Measurements from ENCODE around the gene TYK2. TPM values are rescaled to one million over a fixed set of nuclear protein-coding genes. Genes with fewer than 3 reads are reported as not detected.

TYK2 gene
- total and polyA plus RNA-seq, 2 experiments from 2014 or later: 60.4 to 85.5 TPM

GRCh38 chr19:10332965-10333757 is 47.2 kb downstream of the TYK2 start, which contains the start of gene RAVER1:
Gene RAVER1 (minus strand): TSS chr19:10333529. CDS start chr19:10333507, 22 bp downstream.
- Histone ChIP-seq H2AFZ (peak within 1 kb of the TSS; percentile 80), H3F3A (ENCODE audit: insufficient read depth) (no peaks in the 10 kb centered on the region), H4K20me1 (ENCODE audit: insufficient read depth) (no peaks in the 10 kb centered on the region), H3K27ac (peak within 1 kb of the TSS; percentile 92), H3K4me2 (ENCODE audit: unreplicated experiment) (peak within 1 kb of the TSS; percentile 95), H3K27me3 (replicated peaks; ENCODE audit: insufficient read depth) (no peaks in the 10 kb centered on the region), H3K9me3 (ENCODE audit: low read depth) (no peaks in the 10 kb centered on the region), H3K4me1 (ENCODE audit: insufficient read depth) (peaks cover 8% of the 10 kb centered on the region), H3K36me3 (ENCODE audit: low read depth) (0 out of 2 replicates have a peak, but pooled peaks cover 1% of the 10 kb centered on the region), H3K9me2 (ENCODE audit: insufficient read depth) (no peaks in the 10 kb centered on the region), H3K79me2 (ENCODE audit: insufficient read depth) (peaks cover 50% of the 10 kb centered on the region), H3K9ac (peak within 1 kb of the TSS; percentile 90), H3K4me3 (peak within 1 kb of the TSS; percentile 90)
- 0 to 1% methylated on average over 48 to 82 of the region's 82 CpGs for WGBS, 2 experiments (ENCODE audit: low coverage in 1 of 2, low lambda C conversion rate in 2 of 2, missing lambda C conversion rate in 2 of 2)
- in situ Hi-C loops (cut with MboI): no loop called here
- no peak for TF ChIP-seq EZH2 (IDR thresholded peaks at IDR 0.05; ENCODE audit: insufficient read depth, poor library complexity, severe bottlenecking)
- TF ChIP-seq EZH2phosphoT487 (IDR thresholded peaks at IDR 0.05; ENCODE audit: insufficient read depth, low read depth): no peak
- peak; percentile 100 for DNase-seq

- H3K4me2 ChIP-seq (ENCODE audit: unreplicated experiment): peak overlapping the region; percentile 95
- H3K79me2 ChIP-seq (ENCODE audit: insufficient read depth): peaks cover 58% of the 10 kb centered on the region
- H2AFZ ChIP-seq: peak overlapping the region; percentile 66
- peak overlapping the region; percentile 92 for H3K27ac ChIP-seq
- WGBS, 2 experiments (ENCODE audit: low coverage in 1 of 2, low lambda C conversion rate in 2 of 2, missing lambda C conversion rate in 2 of 2): 25 to 28% methylated on average over 18 of the region's 18 CpGs
- TF ChIP-seq EZH2 (IDR thresholded peaks at IDR 0.05; ENCODE audit: insufficient read depth, poor library complexity, severe bottlenecking): no peak
- TF ChIP-seq EZH2phosphoT487 (IDR thresholded peaks at IDR 0.05; ENCODE audit: insufficient read depth, low read depth): no peak
- peak; percentile 17 for DNase-seq
- no peaks in the 10 kb centered on the region for H4K20me1 ChIP-seq (ENCODE audit: insufficient read depth)
- peak overlapping the region; percentile 90 for H3K9ac ChIP-seq
- in situ Hi-C loops (cut with MboI): no loop called here
- H3F3A ChIP-seq (ENCODE audit: insufficient read depth): no peaks in the 10 kb centered on the region
- H3K4me1 ChIP-seq (ENCODE audit: insufficient read depth): peaks cover 8% of the 10 kb centered on the region
- peak overlapping the region; percentile 90 for H3K4me3 ChIP-seq
- no peaks in the 10 kb centered on the region for H3K9me3 ChIP-seq (ENCODE audit: low read depth)
- H3K36me3 ChIP-seq (ENCODE audit: low read depth): 0 out of 2 replicates have a peak, but pooled peaks cover 9% of the 10 kb centered on the region
- no peaks in the 10 kb centered on the region for H3K9me2 ChIP-seq (ENCODE audit: insufficient read depth)
- H3K27me3 ChIP-seq (replicated peaks; ENCODE audit: insufficient read depth): no peaks in the 10 kb centered on the region
These were observed 48.0 kb downstream of the TYK2 start for GRCh38 chr19:10332158-10332964.

GRCh38 chr19:10329555-10329954 is 50.8 kb downstream of the TYK2 start:
- no peak overlapping the region for H3K9ac ChIP-seq
- no peak overlapping the region for H2AFZ ChIP-seq
- H3K9me3 ChIP-seq (ENCODE audit: low read depth): no peaks in the 10 kb centered on the region
- no peaks in the 10 kb centered on the region for H3F3A ChIP-seq (ENCODE audit: insufficient read depth)
- no peak overlapping the region for H3K27ac ChIP-seq
- H3K4me1 ChIP-seq (ENCODE audit: insufficient read depth): peaks cover 8% of the 10 kb centered on the region
- H3K36me3 ChIP-seq (ENCODE audit: low read depth): peaks cover 23% of the 10 kb centered on the region; the same call in 1 of the 2 replicates
- TF ChIP-seq EZH2 (IDR thresholded peaks at IDR 0.05; ENCODE audit: insufficient read depth, poor library complexity, severe bottlenecking) (no peak), EZH2phosphoT487 (IDR thresholded peaks at IDR 0.05; ENCODE audit: insufficient read depth, low read depth) (no peak)
- H3K27me3 ChIP-seq (replicated peaks; ENCODE audit: insufficient read depth): no peaks in the 10 kb centered on the region
- H3K79me2 ChIP-seq (ENCODE audit: insufficient read depth): peaks cover 82% of the 10 kb centered on the region
- no peak for DNase-seq
- H3K4me3 ChIP-seq: no peak overlapping the region
- H4K20me1 ChIP-seq (ENCODE audit: insufficient read depth): no peaks in the 10 kb centered on the region
- in situ Hi-C loops (cut with MboI): no loop called here
- H3K9me2 ChIP-seq (ENCODE audit: insufficient read depth): no peaks in the 10 kb centered on the region
- no peak overlapping the region for H3K4me2 ChIP-seq (ENCODE audit: unreplicated experiment)
- WGBS, 2 experiments (ENCODE audit: low coverage in 1 of 2, low lambda C conversion rate in 2 of 2, missing lambda C conversion rate in 2 of 2): 96% methylated on average over 11 to 13 of the region's 13 CpGs
